ENCODE results near the gene FZD10.

Gene FZD10

DNA sequence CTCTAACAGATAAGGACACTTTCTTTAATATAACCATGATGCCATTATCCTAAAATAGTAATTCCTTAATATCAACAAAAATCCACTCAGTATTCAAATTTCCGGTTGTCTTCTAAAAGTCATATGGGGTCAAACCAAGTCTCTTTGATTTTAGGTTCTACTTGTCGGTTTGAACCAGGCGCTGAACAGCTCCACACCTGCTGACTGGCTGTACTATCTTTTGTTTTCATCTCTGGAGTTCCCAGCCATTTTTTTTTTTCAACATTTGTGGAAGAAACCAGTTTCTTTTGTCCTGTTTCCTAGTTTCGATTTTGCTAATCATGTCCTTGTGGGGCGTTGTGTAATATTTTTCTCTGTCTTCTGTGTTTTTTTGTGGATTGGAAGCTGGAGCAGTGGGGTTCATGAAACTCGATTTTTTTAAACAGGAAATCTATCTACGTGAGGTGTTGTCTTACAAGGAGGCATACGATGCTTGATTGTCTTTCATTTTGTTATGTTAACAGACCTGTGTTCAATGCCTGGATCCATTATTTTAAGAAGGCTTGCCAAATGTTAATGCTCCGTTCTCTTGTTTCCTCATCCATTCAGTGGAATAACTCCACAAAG is 50.2 kb downstream of the FZD10 start:
- TF ChIP-seq SIN3A (IDR thresholded peaks at IDR 0.05; ENCODE audit: borderline replicate concordance, insufficient read depth, low read length) (no peak), TAF1 (IDR thresholded peaks at IDR 0.05; ENCODE audit: borderline replicate concordance, insufficient read depth, low read length) (no peak), FOXP2 (optimal IDR thresholded peaks at IDR 0.05; ENCODE audit: borderline replicate concordance, extremely low read depth, extremely low read length, insufficient read depth) (no peak), POLR2AphosphoS5 (IDR thresholded peaks at IDR 0.05; ENCODE audit: low read depth, low read length) (no peak)
- TF ChIP-seq, protein P1, sequence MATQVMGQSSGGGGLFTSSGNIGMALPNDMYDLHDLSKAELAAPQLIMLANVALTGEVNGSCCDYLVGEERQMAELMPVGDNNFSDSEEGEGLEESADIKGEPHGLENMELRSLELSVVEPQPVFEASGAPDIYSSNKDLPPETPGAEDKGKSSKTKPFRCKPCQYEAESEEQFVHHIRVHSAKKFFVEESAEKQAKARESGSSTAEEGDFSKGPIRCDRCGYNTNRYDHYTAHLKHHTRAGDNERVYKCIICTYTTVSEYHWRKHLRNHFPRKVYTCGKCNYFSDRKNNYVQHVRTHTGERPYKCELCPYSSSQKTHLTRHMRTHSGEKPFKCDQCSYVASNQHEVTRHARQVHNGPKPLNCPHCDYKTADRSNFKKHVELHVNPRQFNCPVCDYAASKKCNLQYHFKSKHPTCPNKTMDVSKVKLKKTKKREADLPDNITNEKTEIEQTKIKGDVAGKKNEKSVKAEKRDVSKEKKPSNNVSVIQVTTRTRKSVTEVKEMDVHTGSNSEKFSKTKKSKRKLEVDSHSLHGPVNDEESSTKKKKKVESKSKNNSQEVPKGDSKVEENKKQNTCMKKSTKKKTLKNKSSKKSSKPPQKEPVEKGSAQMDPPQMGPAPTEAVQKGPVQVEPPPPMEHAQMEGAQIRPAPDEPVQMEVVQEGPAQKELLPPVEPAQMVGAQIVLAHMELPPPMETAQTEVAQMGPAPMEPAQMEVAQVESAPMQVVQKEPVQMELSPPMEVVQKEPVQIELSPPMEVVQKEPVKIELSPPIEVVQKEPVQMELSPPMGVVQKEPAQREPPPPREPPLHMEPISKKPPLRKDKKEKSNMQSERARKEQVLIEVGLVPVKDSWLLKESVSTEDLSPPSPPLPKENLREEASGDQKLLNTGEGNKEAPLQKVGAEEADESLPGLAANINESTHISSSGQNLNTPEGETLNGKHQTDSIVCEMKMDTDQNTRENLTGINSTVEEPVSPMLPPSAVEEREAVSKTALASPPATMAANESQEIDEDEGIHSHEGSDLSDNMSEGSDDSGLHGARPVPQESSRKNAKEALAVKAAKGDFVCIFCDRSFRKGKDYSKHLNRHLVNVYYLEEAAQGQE (IDR thresholded peaks at IDR 0.05; ENCODE audit: insufficient read depth in 1 of 2, low read depth in 2 of 2, low read length in 2 of 2) = no peak

DNA sequence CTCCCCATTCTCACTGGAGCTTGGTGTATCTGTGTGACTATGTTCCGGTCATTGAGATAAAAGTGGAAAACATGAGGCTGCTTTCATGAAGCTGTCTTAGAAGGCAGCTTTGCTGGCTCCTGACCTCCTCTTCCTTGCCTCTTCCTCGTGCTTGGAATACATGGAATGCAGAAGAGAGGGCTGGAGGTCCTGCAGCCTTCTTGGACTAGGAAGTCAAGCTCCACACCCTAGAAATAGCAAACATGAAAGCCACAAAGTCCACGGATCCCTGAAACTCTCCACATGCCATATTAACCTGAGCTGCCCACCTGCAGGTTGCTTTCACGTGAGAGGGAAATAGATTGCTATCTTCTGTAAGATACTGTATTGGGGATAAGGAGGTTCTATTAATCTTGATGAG is 51.0 kb downstream of the FZD10 start:
- TF ChIP-seq POLR2AphosphoS5 (IDR thresholded peaks at IDR 0.05; ENCODE audit: low read depth, low read length) (no peak), FOXP2 (optimal IDR thresholded peaks at IDR 0.05; ENCODE audit: borderline replicate concordance, extremely low read depth, extremely low read length, insufficient read depth) (no peak), SIN3A (IDR thresholded peaks at IDR 0.05; ENCODE audit: borderline replicate concordance, insufficient read depth, low read length) (no peak), TAF1 (IDR thresholded peaks at IDR 0.05; ENCODE audit: borderline replicate concordance, insufficient read depth, low read length) (no peak)
- TF ChIP-seq, protein P1 (IDR thresholded peaks at IDR 0.05; ENCODE audit: insufficient read depth in 1 of 2, low read depth in 2 of 2, low read length in 2 of 2) = no peak

DNA sequence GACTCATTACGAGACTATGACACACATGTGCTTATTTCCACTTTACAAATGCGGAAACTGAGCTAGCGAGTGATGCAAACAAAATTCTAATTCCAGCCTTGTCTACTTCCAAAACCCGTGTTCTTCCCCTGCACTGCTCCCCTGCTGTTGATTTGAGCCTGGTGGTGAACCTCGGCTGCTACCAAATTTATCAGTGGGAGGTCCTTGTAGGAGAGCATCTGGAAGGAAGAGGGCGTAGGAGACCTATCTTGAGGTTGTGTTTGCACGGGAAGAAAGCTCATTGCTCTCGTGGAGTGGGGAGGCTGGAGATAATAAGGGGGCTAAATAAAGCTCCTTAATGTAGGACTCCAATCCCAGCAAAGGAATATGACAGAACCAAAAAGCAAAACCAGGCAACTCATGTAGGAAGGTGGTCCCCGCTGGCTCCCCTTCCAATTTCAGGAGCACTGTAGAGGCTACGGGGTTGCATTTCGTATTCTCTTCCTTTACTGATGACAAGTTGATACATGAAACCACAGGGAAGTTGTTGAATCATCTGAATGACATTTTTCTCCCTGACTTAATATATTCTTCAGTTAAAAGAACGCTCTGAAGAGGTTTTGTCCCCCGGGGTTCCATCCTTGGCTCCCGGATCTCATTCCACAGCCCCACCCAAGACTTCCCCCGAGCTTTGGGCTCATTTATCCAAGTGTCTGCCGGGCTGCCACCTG is 52.6 kb downstream of the FZD10 start:
- no peak for TF ChIP-seq FOXP2 (optimal IDR thresholded peaks at IDR 0.05; ENCODE audit: borderline replicate concordance, extremely low read depth, extremely low read length, insufficient read depth)
- TF ChIP-seq, protein P1 (IDR thresholded peaks at IDR 0.05; ENCODE audit: insufficient read depth in 1 of 2, low read depth in 2 of 2, low read length in 2 of 2) = no peak
